ENCODE results near the gene TCEA2.
A peak's percentile ranks its signal among the peaks of the same experiment; 100 is the strongest.

The TCEA2 gene

GRCh38 chr20:64049060-64049877, 13.7 kb upstream of the TCEA2 start, which contains the start of gene SOX18:
SOX18 (minus strand) TSS chr20:64049639; CDS start chr20:64049516, 123 bp downstream.
- DNase-seq (ENCODE audit: low read depth): no peak

GRCh38 chr20:64049878-64050260, 13.1 kb upstream of the TCEA2 start:
- DNase-seq (ENCODE audit: low read depth): no peak

- DNase-seq (ENCODE audit: low read depth): no peak
Observed at GRCh38 chr20:64050261-64051032, 12.6 kb upstream of the TCEA2 start.

GRCh38 chr20:64051033-64051452, 12.0 kb upstream of the TCEA2 start:
- no peak for DNase-seq (ENCODE audit: low read depth)

- DNase-seq (ENCODE audit: low read depth): no peak
Observed at GRCh38 chr20:64051561-64052325, 11.3 kb upstream of the TCEA2 start.

GRCh38 chr20:64052326-64052722, 10.7 kb upstream of the TCEA2 start:
- no peak for DNase-seq (ENCODE audit: low read depth)

- DNase-seq (ENCODE audit: low read depth): no peak
Observed at GRCh38 chr20:64052987-64053840, 9.8 kb upstream of the TCEA2 start.

GRCh38 chr20:64053841-64054661, 8.9 kb upstream of the TCEA2 start:
- DNase-seq (ENCODE audit: low read depth): no peak

- DNase-seq (ENCODE audit: low read depth): no peak
Observed at GRCh38 chr20:64055396-64055892, 7.6 kb upstream of the TCEA2 start.

GRCh38 chr20:64055893-64056638, 6.9 kb upstream of the TCEA2 start:
- no peak for DNase-seq (ENCODE audit: low read depth)

- no peak for DNase-seq (ENCODE audit: low read depth)
Observed at GRCh38 chr20:64056639-64056888, 6.4 kb upstream of the TCEA2 start.

GRCh38 chr20:64056889-64057627, 5.9 kb upstream of the TCEA2 start:
- DNase-seq (ENCODE audit: low read depth): no peak

GRCh38 chr20:64057628-64058498, 5.1 kb upstream of the TCEA2 start:
- DNase-seq (ENCODE audit: low read depth): peak; percentile 62

- no peak for DNase-seq (ENCODE audit: low read depth)
Observed at GRCh38 chr20:64058536-64058935, 4.5 kb upstream of the TCEA2 start.

GRCh38 chr20:64062276-64062595, 762 bp upstream of the TCEA2 start:
- no peak for DNase-seq (ENCODE audit: low read depth)

- no peak for DNase-seq (ENCODE audit: low read depth)
Observed at GRCh38 chr20:64063389-64064144, 569 bp downstream of the TCEA2 start.

GRCh38 chr20:64064145-64064698, 1.2 kb downstream of the TCEA2 start:
- DNase-seq (ENCODE audit: low read depth): no peak
